Cardiac muscle cell (in vitro differentiated cells and primary cell): ENCODE data around the gene CFAP61. TPM values are rescaled to one million over a fixed set of nuclear protein-coding genes. Genes with fewer than 3 reads are reported as not detected.

ENCODE experiments used
- DNase-seq, 2 donors: peaks; one replicate each; pipeline versions ENCODE4 v3.0.0 to v3.0.0-alpha.2; 2010 to 2017; ENCODE audit warnings: low read depth in 1 of 2, low spot score in 1 of 2
- H3K27ac ChIP-seq: fragments of 200-600 bp; sonication (generic); 2 replicates; pipeline ENCODE4 v1.5.1; 2016
- H3K27me3 ChIP-seq: fragments of 200-600 bp; sonication (generic); 2 replicates; pipeline ENCODE4 v1.6.0; 2016; ENCODE audit warnings: control low read depth
- H3K36me3 ChIP-seq: fragments of 200-600 bp; sonication (generic); 2 replicates; pipeline ENCODE4 v1.5.1; 2016; ENCODE audit warnings: control low read depth
- H3K4me1 ChIP-seq: fragments of 200-600 bp; sonication (generic); 2 replicates; pipeline ENCODE4 v1.8.1; 2017; ENCODE audit warnings: low read depth, mild to moderate bottlenecking, mixed run types
- H3K4me3 ChIP-seq: fragments of 200-600 bp; sonication (generic); 2 replicates; pipeline ENCODE4 v1.5.1; 2016; ENCODE audit warnings: mild to moderate bottlenecking
- H3K9me3 ChIP-seq: fragments of 200-600 bp; sonication (generic); 2 replicates; pipeline ENCODE4 v1.5.1; 2017; ENCODE audit warnings: low read depth, mild to moderate bottlenecking, control low read depth
- polyA plus RNA-seq: library from polyadenylated mRNA; unstranded; fragments of >200 nt; fragmentation: Nextera tagmentation; extraction: Ambion mirVana; gene quantifications from 2 replicates; pipeline ENCODE4 v1.2.1, GENCODE V29; 2016
- total RNA-seq: library from RNA; depleted of rRNA; stranded (reverse); fragments of >200 nt; gene quantifications from 2 replicates; pipeline ENCODE4 v1.2.3, GENCODE V29; 2016
- TF ChIP-seq, protein P1 (sequence below): IDR thresholded peaks from 2 replicates; pipeline ENCODE4 v1.5.1; 2012; ENCODE audit warnings: low read depth, mild to moderate bottlenecking, low read length

The CFAP61 gene
- total and polyA plus RNA-seq, 2 experiments from 2014 or later, result 0.44 TPM; not detected in 1

DNA sequence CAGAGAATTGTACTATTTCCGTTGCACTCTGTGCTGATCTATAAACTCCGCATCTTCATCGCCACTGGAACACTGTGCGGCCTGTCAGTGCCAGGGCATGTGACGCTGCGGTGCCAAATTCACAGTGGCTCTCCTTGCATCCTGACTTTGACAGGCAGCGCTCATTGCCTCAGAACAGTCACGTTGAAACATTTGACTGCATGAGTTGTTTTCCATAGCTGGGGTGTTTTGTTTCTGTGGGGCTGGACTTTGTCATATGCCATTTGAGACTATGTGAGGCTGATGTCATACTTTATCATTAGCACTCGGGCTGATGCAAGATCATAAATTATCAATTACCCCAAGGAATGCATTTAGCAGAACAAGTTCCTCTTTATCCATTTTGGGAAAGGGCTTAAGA, 32.7 kb downstream of the CFAP61 start:
- Histone ChIP-seq H3K9me3 (no peaks in the 10 kb centered on the region), H3K27me3 (peaks cover 20% of the 10 kb centered on the region), H3K4me1 (no peaks in the 10 kb centered on the region), H3K27ac (no peak overlapping the region), H3K4me3 (no peak overlapping the region), H3K36me3 (no peaks in the 10 kb centered on the region)
- DNase-seq, result no peak
- TF ChIP-seq, protein P1, sequence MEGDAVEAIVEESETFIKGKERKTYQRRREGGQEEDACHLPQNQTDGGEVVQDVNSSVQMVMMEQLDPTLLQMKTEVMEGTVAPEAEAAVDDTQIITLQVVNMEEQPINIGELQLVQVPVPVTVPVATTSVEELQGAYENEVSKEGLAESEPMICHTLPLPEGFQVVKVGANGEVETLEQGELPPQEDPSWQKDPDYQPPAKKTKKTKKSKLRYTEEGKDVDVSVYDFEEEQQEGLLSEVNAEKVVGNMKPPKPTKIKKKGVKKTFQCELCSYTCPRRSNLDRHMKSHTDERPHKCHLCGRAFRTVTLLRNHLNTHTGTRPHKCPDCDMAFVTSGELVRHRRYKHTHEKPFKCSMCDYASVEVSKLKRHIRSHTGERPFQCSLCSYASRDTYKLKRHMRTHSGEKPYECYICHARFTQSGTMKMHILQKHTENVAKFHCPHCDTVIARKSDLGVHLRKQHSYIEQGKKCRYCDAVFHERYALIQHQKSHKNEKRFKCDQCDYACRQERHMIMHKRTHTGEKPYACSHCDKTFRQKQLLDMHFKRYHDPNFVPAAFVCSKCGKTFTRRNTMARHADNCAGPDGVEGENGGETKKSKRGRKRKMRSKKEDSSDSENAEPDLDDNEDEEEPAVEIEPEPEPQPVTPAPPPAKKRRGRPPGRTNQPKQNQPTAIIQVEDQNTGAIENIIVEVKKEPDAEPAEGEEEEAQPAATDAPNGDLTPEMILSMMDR, result no peak

DNA sequence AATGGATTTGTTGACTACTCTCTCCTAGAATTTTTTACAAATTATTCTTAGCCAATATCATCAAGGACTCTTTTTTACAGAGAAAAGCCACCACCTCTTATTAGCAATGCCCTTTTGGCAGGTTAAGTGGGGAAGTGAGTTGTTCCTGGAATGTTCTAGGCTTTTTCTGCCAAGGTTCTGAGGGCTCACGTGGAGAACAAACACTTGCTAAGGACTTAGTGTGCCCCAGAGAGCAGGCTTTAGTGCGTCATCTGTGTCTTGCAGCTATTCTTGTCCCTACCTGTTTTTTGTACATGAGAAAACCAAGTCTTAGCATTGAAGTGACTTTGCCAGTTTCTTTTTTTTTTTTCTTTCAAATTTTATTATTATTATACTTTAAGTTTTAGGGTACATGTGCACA, 33.5 kb downstream of the CFAP61 start:
- H3K9me3 ChIP-seq, result no peaks in the 10 kb centered on the region
- H3K27me3 ChIP-seq, result peaks cover 16% of the 10 kb centered on the region
- H3K4me1 ChIP-seq, result no peaks in the 10 kb centered on the region
- H3K27ac ChIP-seq, result no peak overlapping the region
- H3K36me3 ChIP-seq, result no peaks in the 10 kb centered on the region
- DNase-seq, result no peak
- TF ChIP-seq, protein P1, result no peak
- H3K4me3 ChIP-seq, result no peak overlapping the region

DNA sequence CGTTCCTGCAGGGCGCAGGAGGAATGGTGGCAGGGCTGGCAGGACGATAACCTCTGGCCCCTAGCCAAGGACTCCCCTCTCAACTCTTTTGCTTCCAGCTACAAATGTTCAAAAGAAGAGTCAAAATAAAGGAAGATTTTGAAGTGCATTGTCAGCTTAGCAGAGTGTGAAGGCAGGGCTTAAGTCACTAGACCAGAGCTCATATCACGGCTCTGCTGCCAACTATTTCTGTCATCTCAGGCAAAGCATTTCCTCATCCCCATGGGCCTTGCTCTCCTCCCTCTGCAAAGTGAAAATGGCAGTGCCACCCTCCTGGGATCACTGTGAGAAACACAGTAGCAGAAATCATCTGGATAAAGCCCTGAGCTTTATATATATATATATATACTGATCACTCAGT, 36.7 kb downstream of the CFAP61 start:
- Histone ChIP-seq H3K9me3 (no peaks in the 10 kb centered on the region), H3K27me3 (no peaks in the 10 kb centered on the region), H3K4me1 (no peaks in the 10 kb centered on the region), H3K4me3 (no peak overlapping the region), H3K27ac (no peak overlapping the region), H3K36me3 (no peaks in the 10 kb centered on the region)
- no peak for DNase-seq
- TF ChIP-seq, protein P1, result no peak

DNA sequence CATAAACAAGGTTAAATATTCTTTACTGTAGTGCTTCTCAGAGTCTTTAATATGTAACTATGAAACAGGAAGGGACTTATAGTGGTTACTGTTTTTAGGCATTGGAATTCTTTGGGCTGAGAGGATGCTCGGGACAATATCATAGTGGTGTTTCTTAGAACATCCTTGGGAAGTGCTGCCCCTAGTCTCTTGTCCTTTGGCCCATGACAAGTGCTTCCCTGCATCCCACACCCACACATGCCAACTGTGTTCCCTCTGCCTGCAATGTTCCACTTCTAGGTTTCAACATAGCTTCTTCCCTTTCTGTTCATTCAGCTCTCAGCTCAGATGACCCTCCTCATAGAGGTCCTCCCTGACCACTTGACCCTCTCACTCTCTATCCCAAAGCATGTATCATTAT, 37.6 kb downstream of the CFAP61 start:
- no peak overlapping the region for H3K4me3 ChIP-seq
- no peaks in the 10 kb centered on the region for H3K36me3 ChIP-seq
- TF ChIP-seq, protein P1, result no peak
- DNase-seq, result no peak
- H3K9me3 ChIP-seq, result no peaks in the 10 kb centered on the region
- H3K4me1 ChIP-seq, result no peaks in the 10 kb centered on the region
- H3K27me3 ChIP-seq, result no peaks in the 10 kb centered on the region
- H3K27ac ChIP-seq, result no peak overlapping the region

DNA sequence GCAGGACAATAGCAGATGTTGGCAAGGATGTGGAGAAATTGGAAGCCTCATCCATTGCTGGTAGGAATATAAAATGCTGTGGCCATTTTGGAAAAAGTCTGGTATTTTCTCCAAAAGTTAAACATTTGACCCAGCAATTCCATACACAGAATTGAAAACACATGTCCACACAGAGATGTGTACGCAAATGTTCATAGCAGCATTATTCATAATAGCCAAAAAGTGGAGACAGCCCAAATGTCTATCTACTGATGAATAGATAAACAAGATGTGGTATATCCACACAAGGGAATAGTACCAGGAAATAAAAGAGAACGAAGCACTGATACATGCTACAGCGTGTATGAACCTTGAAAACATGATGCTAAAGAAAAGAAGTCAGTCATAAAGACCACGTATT, 40.5 kb downstream of the CFAP61 start:
- Histone ChIP-seq H3K36me3 (no peaks in the 10 kb centered on the region), H3K4me1 (no peaks in the 10 kb centered on the region), H3K27me3 (no peaks in the 10 kb centered on the region), H3K27ac (no peak overlapping the region), H3K4me3 (no peak overlapping the region), H3K9me3 (no peaks in the 10 kb centered on the region)
- no peak for DNase-seq
- TF ChIP-seq, protein P1, result no peak

DNA sequence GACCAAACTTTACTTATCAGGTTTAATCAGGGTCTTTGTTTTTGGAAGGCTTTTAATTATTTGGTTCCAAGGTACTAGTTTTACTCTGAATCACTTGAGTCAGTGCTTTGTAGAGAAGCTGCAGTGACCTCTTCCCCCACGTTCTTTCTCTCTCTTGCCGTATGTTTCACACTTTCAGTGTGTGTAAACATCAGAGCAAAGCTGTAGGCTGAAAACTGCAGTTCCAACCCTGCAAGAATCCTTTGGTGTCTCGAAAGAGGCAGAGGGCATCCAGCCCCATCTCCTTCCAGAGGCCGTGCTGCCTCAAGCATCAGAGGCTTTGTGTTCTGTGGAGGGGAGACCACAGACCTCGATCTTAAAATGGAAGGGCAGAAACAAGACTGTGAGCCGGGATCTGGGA, 42.1 kb downstream of the CFAP61 start:
- Histone ChIP-seq H3K4me3 (no peak overlapping the region), H3K27ac (no peak overlapping the region), H3K4me1 (no peaks in the 10 kb centered on the region), H3K27me3 (no peaks in the 10 kb centered on the region), H3K9me3 (no peaks in the 10 kb centered on the region), H3K36me3 (no peaks in the 10 kb centered on the region)
- DNase-seq, result no peak
- TF ChIP-seq, protein P1, result no peak
